ENCODE data around the gene METTL4.

- TF ChIP-seq, protein P1, sequence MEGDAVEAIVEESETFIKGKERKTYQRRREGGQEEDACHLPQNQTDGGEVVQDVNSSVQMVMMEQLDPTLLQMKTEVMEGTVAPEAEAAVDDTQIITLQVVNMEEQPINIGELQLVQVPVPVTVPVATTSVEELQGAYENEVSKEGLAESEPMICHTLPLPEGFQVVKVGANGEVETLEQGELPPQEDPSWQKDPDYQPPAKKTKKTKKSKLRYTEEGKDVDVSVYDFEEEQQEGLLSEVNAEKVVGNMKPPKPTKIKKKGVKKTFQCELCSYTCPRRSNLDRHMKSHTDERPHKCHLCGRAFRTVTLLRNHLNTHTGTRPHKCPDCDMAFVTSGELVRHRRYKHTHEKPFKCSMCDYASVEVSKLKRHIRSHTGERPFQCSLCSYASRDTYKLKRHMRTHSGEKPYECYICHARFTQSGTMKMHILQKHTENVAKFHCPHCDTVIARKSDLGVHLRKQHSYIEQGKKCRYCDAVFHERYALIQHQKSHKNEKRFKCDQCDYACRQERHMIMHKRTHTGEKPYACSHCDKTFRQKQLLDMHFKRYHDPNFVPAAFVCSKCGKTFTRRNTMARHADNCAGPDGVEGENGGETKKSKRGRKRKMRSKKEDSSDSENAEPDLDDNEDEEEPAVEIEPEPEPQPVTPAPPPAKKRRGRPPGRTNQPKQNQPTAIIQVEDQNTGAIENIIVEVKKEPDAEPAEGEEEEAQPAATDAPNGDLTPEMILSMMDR (IDR thresholded peaks at IDR 0.05; ENCODE audit: poor library complexity) = no peak
- no peak for TF ChIP-seq EZH2 (IDR thresholded peaks at IDR 0.05; ENCODE audit: borderline replicate concordance)
Observed at GRCh38 chr18:2537296-2537695, 34.0 kb downstream of the METTL4 start.
